GM18873 (cell line): Measurements from ENCODE around the gene TRIM47.
"Not testable (repeated sequence)": the region's sequence is repeated elsewhere in the genome, so short reads cannot be mapped to it uniquely, and the experiment has no call there.

ENCODE experiments used
- ATAC-seq: cut with Tn5 transposase; IDR thresholded peaks from one replicate; pipeline ENCODE4 v1.9.1; 2021; ENCODE audit warnings: mild to moderate bottlenecking, moderate library complexity, moderate number of reproducible peaks; ENCODE audit not compliant: unreplicated experiment, low FRiP score

The TRIM47 gene

GRCh38 chr17:75892556-75893224 lies 14.3 kb upstream of the TRIM47 start:
- no peak for ATAC-seq

- ATAC-seq: no peak
Measured at GRCh38 chr17:75891605-75892555, 13.5 kb upstream of the TRIM47 start.

- ATAC-seq: no peak
Measured at GRCh38 chr17:75891022-75891604, 12.7 kb upstream of the TRIM47 start.

- no peak for ATAC-seq
Measured at GRCh38 chr17:75889454-75889853, 11.1 kb upstream of the TRIM47 start.

GRCh38 chr17:75888484-75888883 lies 10.1 kb upstream of the TRIM47 start:
- ATAC-seq: no peak

- ATAC-seq: not testable (repeated sequence)
Measured at GRCh38 chr17:75885860-75886259, 7.5 kb upstream of the TRIM47 start.

- ATAC-seq: no peak
Measured at GRCh38 chr17:75885431-75885830, 7.0 kb upstream of the TRIM47 start.

GRCh38 chr17:75881678-75882454 lies 3.5 kb upstream of the TRIM47 start:
- ATAC-seq: no peak

- no peak for ATAC-seq
Measured at GRCh38 chr17:75880266-75880665, 1.9 kb upstream of the TRIM47 start.

GRCh38 chr17:75877752-75878173 lies 618 bp downstream of the TRIM47 start:
- ATAC-seq: no peak

- no peak for ATAC-seq
Measured at GRCh38 chr17:75876938-75877751, 1.2 kb downstream of the TRIM47 start.

GRCh38 chr17:75876190-75876937 lies 2.0 kb downstream of the TRIM47 start:
- ATAC-seq: no peak

- no peak for ATAC-seq
Measured at GRCh38 chr17:75875940-75876189, 2.5 kb downstream of the TRIM47 start.

- ATAC-seq: no peak
Measured at GRCh38 chr17:75875182-75875939, 3.0 kb downstream of the TRIM47 start.

- no peak for ATAC-seq
Measured at GRCh38 chr17:75874323-75875181, 3.8 kb downstream of the TRIM47 start.

- no peak for ATAC-seq
Measured at GRCh38 chr17:75873587-75874322, 4.6 kb downstream of the TRIM47 start.
